Inflammatory macrophage (primary cell): ENCODE results near the gene OR10K1.
A peak's percentile ranks its signal among the peaks of the same experiment; 100 is the strongest.

Experiments
- DNase-seq, 2 donors: peaks; one replicate each; pipeline ENCODE4 v3.0.0-alpha.2; 2020 to 2022
- total RNA-seq, 18 experiments: gene quantifications; one replicate each; lab custom pipeline; 2026; ENCODE audit warnings: mixed read lengths in 6 of 18, inconsistent platforms in 2 of 18; lab: John Stamatoyannopoulos, UW

Gene OR10K1
- 0 to 0.07 (median 0) reads per million in 18 experiments for total RNA-seq

DNA sequence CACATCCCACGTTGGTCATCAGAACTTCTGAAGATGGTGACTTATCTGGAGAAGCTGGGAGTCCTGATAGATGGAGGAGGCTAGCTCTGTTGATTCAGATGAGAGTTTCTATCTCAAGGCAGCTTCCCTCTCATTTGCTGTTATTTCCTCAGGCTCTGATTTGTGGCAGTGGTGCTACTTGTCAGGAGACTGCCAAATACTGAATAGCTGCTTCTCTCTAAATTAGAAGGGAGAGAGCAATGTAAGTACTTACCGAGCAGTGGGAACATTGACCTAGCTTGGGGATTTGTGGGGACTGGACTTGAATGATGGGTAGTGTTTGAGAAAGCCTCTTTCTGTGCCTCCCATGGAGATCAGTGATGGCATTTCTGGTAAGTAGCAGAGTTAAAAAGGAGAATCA, at the start of gene OR10K1:
Gene OR10K1, plus strand, starts transcription at position 301 of the 400 bp plus-strand sequence. CDS start 3,728 bp downstream, outside the sequence.
- DNase-seq: no peak

- no peak for DNase-seq
These were observed 46.8 kb upstream of the OR10K1 start for GRCh38 chr1:158414651-158415345.

DNA sequence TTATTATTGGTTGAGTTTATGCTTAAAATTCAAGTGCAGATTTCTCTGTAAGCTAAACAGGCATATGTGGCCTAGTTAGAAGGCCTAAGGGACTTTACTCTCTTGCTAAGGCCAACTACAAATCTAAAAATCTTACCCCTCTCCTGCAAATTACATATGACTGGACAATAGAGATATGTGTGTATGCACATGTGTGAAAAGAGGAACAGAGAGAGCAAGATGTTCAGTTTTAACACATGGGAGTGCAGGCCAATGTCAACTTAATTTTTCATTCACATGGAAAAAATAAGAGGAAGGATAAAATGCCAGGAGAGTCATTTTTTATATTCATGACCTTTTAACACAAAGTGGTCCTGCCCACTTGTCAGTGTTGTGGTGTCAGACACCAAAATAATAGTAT, 44.0 kb upstream of the OR10K1 start:
- DNase-seq: no peak

GRCh38 chr1:158422212-158422611, 39.4 kb upstream of the OR10K1 start:
- no peak for DNase-seq

- peak; percentile 33 to 60 for DNase-seq
These were observed 36.6 kb upstream of the OR10K1 start for GRCh38 chr1:158425027-158425426.

- no peak for DNase-seq
These were observed 35.5 kb upstream of the OR10K1 start, which contains the start of gene OR10K2 for GRCh38 chr1:158426137-158426536. OR10K2 (minus strand) TSS chr1:158426237; CDS start chr1:158420866, 5,371 bp downstream.

DNA sequence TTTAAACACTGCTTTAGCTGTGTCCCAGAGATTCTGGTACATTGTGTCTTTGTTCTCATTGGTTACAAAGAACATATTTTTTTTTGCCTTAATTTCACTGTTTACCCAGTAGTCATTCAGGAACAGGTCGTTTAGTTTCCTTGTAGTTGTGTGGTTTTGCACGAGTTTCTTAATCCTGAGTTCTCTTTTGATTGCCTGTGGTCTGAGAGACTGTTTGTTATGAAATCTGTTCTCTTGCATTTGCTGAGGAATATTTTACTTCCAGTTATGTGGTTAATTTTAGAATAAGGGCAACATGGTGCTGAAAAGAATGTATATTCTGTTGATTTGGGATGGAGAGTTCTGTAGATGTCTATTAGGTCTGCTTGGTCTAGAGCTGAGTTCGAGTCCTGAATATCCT, 31.5 kb upstream of the OR10K1 start:
- DNase-seq: peak; percentile 69 to 87

DNA sequence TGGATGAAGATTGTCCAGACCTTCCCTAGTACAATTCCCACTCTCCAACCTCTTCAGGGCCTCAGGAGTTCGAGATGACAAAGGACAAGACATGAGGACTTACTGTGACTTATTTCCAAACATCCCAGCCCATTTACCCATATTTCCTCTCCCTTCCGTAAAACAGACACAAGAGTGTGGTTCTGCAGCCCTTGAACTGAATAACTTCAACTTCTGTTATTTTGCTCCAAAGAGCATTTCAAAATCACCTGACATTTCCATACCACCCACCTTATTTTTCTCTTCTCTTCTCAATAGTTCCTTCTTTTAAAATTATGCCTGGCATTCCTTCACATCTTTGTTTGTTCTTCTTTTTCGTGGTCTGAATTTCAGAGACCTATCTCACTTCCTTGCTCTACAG, 26.9 kb upstream of the OR10K1 start:
- DNase-seq: peak; percentile 77 to 85

GRCh38 chr1:158445376-158445775, 16.3 kb upstream of the OR10K1 start:
- no peak for DNase-seq

DNA sequence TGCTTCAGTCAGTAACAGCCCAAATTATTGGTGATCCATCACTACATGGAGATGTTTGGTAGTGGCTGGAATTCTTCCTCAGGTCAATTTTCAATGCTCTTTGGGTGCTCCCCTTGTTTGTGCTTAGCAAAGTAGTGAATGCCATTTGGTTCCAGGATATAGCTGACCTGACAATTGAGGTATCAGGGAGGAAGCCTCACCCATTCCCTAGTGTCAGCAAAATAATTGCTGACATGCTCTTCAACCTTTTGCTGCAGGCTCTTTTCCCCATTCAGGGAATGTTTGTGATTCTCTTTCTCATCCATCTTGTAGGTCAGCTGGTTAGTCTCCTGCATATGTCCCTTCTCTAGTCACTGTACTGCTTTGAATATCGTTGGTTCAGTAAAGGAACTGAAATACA, 7.1 kb upstream of the OR10K1 start:
- no peak for DNase-seq

DNA sequence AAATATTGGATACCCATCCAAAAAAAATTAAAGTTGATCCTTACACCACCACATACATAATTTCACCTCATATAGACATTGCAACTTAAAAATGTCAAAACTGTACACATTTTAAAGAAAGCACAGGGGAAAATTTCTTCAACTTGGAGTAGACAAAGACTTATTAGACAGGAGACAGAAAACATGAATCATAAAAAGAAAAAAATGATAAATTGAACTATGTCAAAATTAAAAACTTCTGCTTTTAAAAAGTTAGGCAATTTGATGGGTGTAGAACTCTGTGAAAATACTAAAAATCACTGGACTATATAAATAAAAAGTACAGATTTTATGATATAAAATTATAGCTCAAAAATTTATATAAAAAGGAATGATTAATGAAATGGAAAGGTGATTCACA, 4.4 kb upstream of the OR10K1 start:
- DNase-seq: peak in 1 of 2 donors; percentile 59

GRCh38 chr1:158458263-158458662, 3.4 kb upstream of the OR10K1 start:
- no peak for DNase-seq

DNA sequence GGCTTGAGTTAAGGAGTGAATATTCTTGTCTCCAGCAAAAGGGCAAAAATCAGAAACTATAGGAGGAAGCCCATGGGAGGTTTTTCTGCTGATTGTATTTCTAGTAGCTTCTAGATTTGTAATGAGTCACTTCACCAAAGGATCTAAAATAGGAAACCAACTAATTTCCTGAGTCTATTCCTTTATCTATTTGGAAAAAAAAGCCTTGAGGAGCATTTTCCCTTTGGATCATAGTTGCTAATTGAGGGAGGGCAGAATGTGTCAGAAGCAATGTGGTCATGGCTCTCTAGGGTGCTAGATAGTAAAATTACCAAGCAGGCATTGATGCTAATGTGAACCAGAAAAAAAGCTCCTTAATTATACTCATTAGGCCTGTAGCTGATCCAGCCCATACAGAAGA, 10.3 kb downstream of the OR10K1 start, which contains the start of gene OR10R2:
Gene OR10R2, plus strand, starts transcription at position 301 of the 400 bp plus-strand sequence. CDS start 106 bp downstream, outside the sequence.
- no peak for DNase-seq

- DNase-seq: no peak
These were observed 23.8 kb downstream of the OR10K1 start for GRCh38 chr1:158485455-158485854.

- DNase-seq: no peak
These were observed 29.7 kb downstream of the OR10K1 start for GRCh38 chr1:158491316-158491715.

DNA sequence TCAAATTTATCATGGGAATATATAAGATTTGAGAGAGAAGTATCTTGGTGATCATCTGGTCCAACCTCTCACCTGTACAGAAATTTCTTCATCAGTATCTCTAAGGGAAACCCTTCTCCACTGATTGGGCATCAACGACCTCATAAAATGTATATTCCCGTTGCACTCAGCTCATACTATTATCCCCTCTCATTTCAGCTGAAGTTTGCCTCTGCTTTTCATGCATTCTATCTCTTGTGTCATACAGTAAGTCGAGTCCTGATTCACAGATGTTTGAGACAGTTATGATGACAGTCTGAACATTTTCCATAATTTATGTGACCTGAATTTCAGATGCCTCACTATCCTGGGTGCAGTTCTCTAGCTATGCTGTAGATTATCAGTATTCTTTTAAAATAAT, 31.4 kb downstream of the OR10K1 start:
- DNase-seq: no peak

DNA sequence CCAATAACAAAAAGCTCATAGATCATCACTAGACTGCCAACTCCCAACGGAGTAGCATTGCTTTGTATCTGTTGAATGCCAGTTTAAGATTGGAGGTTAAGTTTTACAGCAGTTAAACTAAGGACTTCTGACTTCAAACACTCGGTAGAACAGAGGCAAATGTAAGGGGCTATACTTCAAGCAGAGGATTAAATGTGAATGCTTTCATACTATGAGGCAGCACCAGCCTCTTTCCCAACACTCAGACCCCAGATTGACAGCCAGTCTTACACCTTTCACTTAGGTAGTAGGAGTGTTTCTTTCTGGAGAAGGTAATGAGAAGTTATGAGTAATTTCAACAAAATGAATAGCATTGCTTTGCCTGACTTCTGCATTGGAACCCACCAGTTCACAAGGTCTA, 33.2 kb downstream of the OR10K1 start:
- no peak for DNase-seq

- DNase-seq: peak; percentile 66 to 68
These were observed 34.7 kb downstream of the OR10K1 start for GRCh38 chr1:158496374-158496773.

- peak; percentile 65 to 75 for DNase-seq
These were observed 44.8 kb downstream of the OR10K1 start for GRCh38 chr1:158506369-158506987.

- DNase-seq: no peak
These were observed 45.9 kb downstream of the OR10K1 start for GRCh38 chr1:158507511-158507910.

DNA sequence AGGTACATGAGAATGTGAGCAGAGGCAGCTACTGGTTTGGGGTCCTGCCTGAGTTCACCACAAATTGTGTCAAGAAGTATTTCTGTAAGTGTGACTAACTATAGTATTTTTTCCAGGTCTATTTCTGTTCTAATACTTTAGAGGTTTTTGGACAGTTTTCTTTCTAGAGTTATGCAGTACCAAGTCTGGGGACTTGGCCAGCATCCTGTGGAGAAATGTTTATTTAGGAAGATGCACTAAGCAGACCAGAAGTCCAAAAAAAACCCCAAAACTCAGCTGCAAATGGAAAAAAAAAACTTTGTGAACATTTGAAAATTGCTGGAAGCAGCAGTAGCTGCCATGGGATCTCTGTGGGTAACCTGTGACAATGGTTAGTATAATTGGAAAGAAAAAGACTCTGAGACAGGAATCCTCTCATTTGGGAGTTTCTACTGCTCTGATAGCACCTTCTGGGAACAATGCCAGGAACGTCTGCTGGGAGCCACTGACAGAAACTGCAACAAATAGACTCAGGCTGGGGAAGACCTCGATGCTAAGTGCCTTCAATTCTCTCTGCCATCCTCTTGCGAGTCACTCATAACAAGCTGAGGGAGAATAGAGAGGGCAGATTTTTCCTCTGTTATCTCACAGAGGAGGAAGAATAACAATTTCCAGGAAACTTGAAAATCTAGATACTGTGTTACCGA, 48.0 kb downstream of the OR10K1 start:
- DNase-seq: no peak

- no peak for DNase-seq
These were observed 55.3 kb downstream of the OR10K1 start for GRCh38 chr1:158516966-158517365.
